K562 (cell line): ENCODE data around the gene MAD1L1. TPM values are rescaled to one million over a fixed set of nuclear protein-coding genes. Genes with fewer than 3 reads are reported as not detected.
A peak's percentile ranks its signal among the peaks of the same experiment; 100 is the strongest.

Experiments used
- ATAC-seq: fragments of 200-7000 bp; cut with Tn5 transposase; 3 replicates; pipeline ENCODE4 v1.9.1; 2020; ENCODE audit warnings: moderate library complexity
- BruUV-seq: library from RNA; stranded (reverse); fragments of 400-500 nt; replicated peaks from 2 replicates; lab custom pipeline; 2021; lab: Mats Ljungman, UMichigan
- CTCF ChIA-PET: fragments of 300-600 bp; formaldehyde crosslinking; extraction: SDS; loops from one replicate; lab custom pipeline; 2021; ENCODE audit warnings: low intra/inter-chr PET ratio; lab: Yijun Ruan, JAX
- POLR2A ChIA-PET: fragments of 300-600, 350-650 bp; sonication (Branson Sonifier 250); formaldehyde crosslinking; extraction: SDS; loops from one replicate; lab custom pipeline; 2021; ENCODE audit warnings: antibody characterized with exemption, inconsistent platforms; lab: Yijun Ruan, JAX
- DNase-seq, 4 experiments: peaks; one replicate each; pipeline versions ENCODE4 v3.0.0 to v3.0.0-alpha.2; 2011 to 2018; ENCODE audit warnings: low spot score in 3 of 4, mixed read lengths in 3 of 4; ENCODE audit errors: extremely low read depth in 1 of 4
- FAIRE-seq: peaks from 2 replicates; lab custom pipeline; 2011; peaks lifted over from hg19 to GRCh38; lab: Jason Lieb, UNC
- H2AFZ ChIP-seq: 2 replicates; pipeline ENCODE4 v1.6.0; 2011; ENCODE audit warnings: low read depth, low read length, control low read depth, inconsistent platforms
- H3K27ac ChIP-seq: fragments of 200-600 bp; 3 replicates; pipeline ENCODE4 v1.8.0; 2011; ENCODE audit warnings: low read depth, mild to moderate bottlenecking, control low read depth, inconsistent platforms, low read length, moderate library complexity, mixed read lengths; ENCODE audit errors: extremely low read depth
- H3K27me3 ChIP-seq, 2 experiments: fragments of 300-600 bp in 1 of 2; 2 replicates in 1 of 2; 3 replicates in 1 of 2; pipeline versions ENCODE4 v1.6.0 to v1.8.0; 2011; ENCODE audit warnings: inconsistent platforms in 2 of 2, low read length in 2 of 2, mild to moderate bottlenecking in 1 of 2, mixed read lengths in 1 of 2, moderate library complexity in 1 of 2; ENCODE audit not compliant: control insufficient read depth in 2 of 2, insufficient read depth in 2 of 2
- H3K36me3 ChIP-seq: fragments of 300-600 bp; 3 replicates; pipeline ENCODE4 v1.8.0; 2011; ENCODE audit warnings: mild to moderate bottlenecking, low read length, inconsistent platforms; ENCODE audit not compliant: control insufficient read depth, insufficient read depth
- H3K4me1 ChIP-seq, 2 experiments: fragments of 200-600 bp in 1 of 2; replicated peaks in 1 of 2; 2 replicates in 1 of 2; 3 replicates in 1 of 2; pipeline versions ENCODE4 v1.5.1 to v1.8.0; 2011; ENCODE audit warnings: inconsistent platforms in 2 of 2, low read length in 2 of 2, mild to moderate bottlenecking in 1 of 2, mixed read lengths in 1 of 2, moderate library complexity in 1 of 2; ENCODE audit not compliant: control insufficient read depth in 2 of 2, insufficient read depth in 2 of 2
- H3K4me2 ChIP-seq: 2 replicates; pipeline ENCODE4 v1.6.1; 2011; ENCODE audit warnings: low read length, control low read depth, inconsistent platforms, mixed read lengths; ENCODE audit not compliant: insufficient read depth
- H3K4me3 ChIP-seq: fragments of 200-600 bp; sonication (generic), shearing (Covaris generic); 2 replicates; pipeline ENCODE4 v1.5.1; 2016; ENCODE audit warnings: control low read depth, inconsistent platforms
- H3K79me2 ChIP-seq: fragments of 200-600 bp; 3 replicates; pipeline ENCODE4 v1.8.0; 2011; ENCODE audit warnings: low read length, inconsistent platforms; ENCODE audit not compliant: control insufficient read depth, insufficient read depth
- H3K9ac ChIP-seq, 2 experiments: 2 replicates each; pipeline versions ENCODE4 v1.6.0 to v1.6.1; 2011; ENCODE audit warnings: low read depth in 2 of 2, low read length in 2 of 2, control low read depth in 1 of 2, inconsistent platforms in 1 of 2, mild to moderate bottlenecking in 1 of 2, mixed read lengths in 1 of 2; ENCODE audit not compliant: insufficient read depth in 1 of 2
- H3K9me1 ChIP-seq: one replicate; pipeline ENCODE4 v1.6.0; 2011; ENCODE audit warnings: inconsistent platforms, mild to moderate bottlenecking, low read length, moderate library complexity; ENCODE audit not compliant: control insufficient read depth, insufficient read depth
- H3K9me3 ChIP-seq: replicated peaks from 2 replicates; pipeline ENCODE4 v1.5.1; 2011; ENCODE audit warnings: low read depth, low read length, inconsistent platforms; ENCODE audit not compliant: control insufficient read depth, insufficient read depth
- H4K20me1 ChIP-seq: replicated peaks from 2 replicates; pipeline ENCODE4 v1.6.1; 2011; ENCODE audit warnings: low read length, inconsistent platforms, mixed read lengths; ENCODE audit not compliant: control insufficient read depth, insufficient read depth
- HMGN3 ChIP-seq: IDR thresholded peaks from 2 replicates; pipeline ENCODE4 v1.6.1; 2011; ENCODE audit warnings: borderline replicate concordance, low read depth, mild to moderate bottlenecking, mixed read lengths, low read length; ENCODE audit not compliant: insufficient read length; ENCODE audit errors: extremely low read depth
- MAZ ChIP-seq, 2 experiments: fragments of 450-650 bp in 1 of 2; sonication (generic) in 1 of 2; formaldehyde crosslinking; IDR thresholded peaks in 1 of 2; conservative IDR thresholded peaks in 1 of 2; 2 replicates each; pipeline versions ENCODE4 v1.4.0 to v1.5.0; 2020; ENCODE audit warnings: mild to moderate bottlenecking in 1 of 2, missing genetic modification reagents in 1 of 2
- ZC3H8 ChIP-seq: fragments of 450-650 bp; IDR thresholded peaks from 2 replicates; pipeline ENCODE4 v1.6.1; 2017
- ZNF436 ChIP-seq: fragments of 250-450, 450-650 bp; sonication (Bioruptor Pico); formaldehyde crosslinking; IDR thresholded peaks from 2 replicates; pipeline ENCODE4 v1.7.0; 2020; ENCODE audit warnings: mild to moderate bottlenecking
- WGBS: fragments of 100-300 bp; shearing (Covaris generic); methylation state at CpG from one replicate; pipeline ENCODE4 v1.1.6; 2016; ENCODE audit warnings: low coverage, mixed read lengths; ENCODE audit not compliant: insufficient coverage; ENCODE audit errors: missing lambda C conversion rate; 5-methylcytosine and 5-hydroxymethylcytosine counted together
- in situ Hi-C: fragments of 300-500 bp; cut with MboI; formaldehyde crosslinking; loops from 4 replicates; pipeline ENCODE4 v1.15.0; 2018; ENCODE audit warnings: inconsistent platforms, mixed read lengths
- intact Hi-C: fragments of 100-400 bp; cut with micrococcal nuclease; formaldehyde crosslinking; loops from 2 replicates; pipeline ENCODE4 v1.14.2; 2022
- polyA plus RNA-seq, 8 experiments: library from polyadenylated mRNA; depleted of rRNA in 4 of 8; stranded (reverse) in 5 of 8; unstranded in 3 of 8; fragments of >200 nt; fragmentation: Nextera tagmentation in 2 of 8; fragmentation: Illumina TruSeq in 1 of 8; extraction: Ambion mirVana in 2 of 8; extraction: Trizol in 1 of 8; gene quantifications; 2 replicates each; pipeline versions ENCODE4 v1.2.1 to v1.2.3, GENCODE V29; 2011 to 2014; ENCODE audit warnings: inconsistent platforms in 1 of 8, missing spikeins in 1 of 8
- total RNA-seq, 7 experiments: library from RNA; depleted of rRNA in 6 of 7; stranded (reverse); fragments of >200 nt in 6 of 7; fragmentation: Illumina TruSeq in 2 of 7; extraction: Trizol in 2 of 7; gene quantifications; 2 replicates each; pipeline versions ENCODE4 v1.2.1 to v1.2.3, GENCODE V29; 2011 to 2021; ENCODE audit warnings: low replicate concordance in 1 of 7
- TF ChIP-seq, protein P1 (sequence below): sonication (generic); formaldehyde crosslinking; IDR thresholded peaks from 2 replicates; pipeline ENCODE4 v1.8.1; 2023; ENCODE audit warnings: mild to moderate bottlenecking, missing genetic modification reagents

The MAD1L1 gene
- total and polyA plus RNA-seq, 9 of the 15 experiments (the other 6 are each of a cell fraction or from before 2014, with no cell fraction given) = 1.7 to 89.7 (median 18.0) TPM

DNA sequence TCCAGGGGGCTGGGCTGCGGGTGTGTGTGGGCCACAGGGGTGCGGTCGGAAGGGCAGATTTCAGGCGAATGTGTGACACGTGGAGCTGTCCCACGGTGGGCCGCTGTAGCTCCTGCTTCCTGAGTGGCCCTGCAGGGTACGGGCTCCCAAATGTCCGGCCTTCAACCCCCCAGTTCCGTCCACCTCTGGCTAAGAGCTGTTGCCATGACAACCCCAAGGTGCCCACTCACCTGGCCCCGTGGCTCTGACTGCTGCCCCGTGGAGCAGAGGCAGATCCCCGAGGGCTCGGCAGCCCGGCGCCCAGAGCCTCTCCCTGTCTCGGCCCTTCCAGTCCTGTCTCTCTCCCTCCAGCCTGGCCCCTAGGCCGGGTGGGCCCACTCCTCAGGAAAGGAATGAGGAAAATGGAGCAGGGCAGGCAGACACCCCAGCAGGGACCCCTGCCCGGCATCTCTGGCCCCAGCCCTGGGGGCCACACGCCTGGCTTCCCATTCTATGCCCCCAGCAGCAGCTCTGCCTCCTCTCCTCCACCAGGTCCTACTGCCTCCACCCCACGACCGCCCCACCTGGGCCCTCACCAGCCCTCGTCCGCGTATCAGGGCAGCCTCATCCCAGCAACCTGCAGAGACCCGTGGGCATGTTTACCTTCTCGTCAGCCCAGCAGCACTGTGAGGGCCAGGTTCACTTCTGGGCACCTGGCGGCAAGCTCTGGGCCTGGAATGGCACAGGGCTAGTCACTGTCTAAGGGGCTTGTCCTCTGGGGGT, 347.1 kb downstream of the MAD1L1 start (continued):
- TF ChIP-seq HMGN3 (no peak), ZNF436 (CRISPR knock-in tag) (no peak), ZC3H8 (no peak)
- TF ChIP-seq, protein P1, sequence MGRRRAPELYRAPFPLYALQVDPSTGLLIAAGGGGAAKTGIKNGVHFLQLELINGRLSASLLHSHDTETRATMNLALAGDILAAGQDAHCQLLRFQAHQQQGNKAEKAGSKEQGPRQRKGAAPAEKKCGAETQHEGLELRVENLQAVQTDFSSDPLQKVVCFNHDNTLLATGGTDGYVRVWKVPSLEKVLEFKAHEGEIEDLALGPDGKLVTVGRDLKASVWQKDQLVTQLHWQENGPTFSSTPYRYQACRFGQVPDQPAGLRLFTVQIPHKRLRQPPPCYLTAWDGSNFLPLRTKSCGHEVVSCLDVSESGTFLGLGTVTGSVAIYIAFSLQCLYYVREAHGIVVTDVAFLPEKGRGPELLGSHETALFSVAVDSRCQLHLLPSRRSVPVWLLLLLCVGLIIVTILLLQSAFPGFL (CRISPR knock-in tag) = no peak

DNA sequence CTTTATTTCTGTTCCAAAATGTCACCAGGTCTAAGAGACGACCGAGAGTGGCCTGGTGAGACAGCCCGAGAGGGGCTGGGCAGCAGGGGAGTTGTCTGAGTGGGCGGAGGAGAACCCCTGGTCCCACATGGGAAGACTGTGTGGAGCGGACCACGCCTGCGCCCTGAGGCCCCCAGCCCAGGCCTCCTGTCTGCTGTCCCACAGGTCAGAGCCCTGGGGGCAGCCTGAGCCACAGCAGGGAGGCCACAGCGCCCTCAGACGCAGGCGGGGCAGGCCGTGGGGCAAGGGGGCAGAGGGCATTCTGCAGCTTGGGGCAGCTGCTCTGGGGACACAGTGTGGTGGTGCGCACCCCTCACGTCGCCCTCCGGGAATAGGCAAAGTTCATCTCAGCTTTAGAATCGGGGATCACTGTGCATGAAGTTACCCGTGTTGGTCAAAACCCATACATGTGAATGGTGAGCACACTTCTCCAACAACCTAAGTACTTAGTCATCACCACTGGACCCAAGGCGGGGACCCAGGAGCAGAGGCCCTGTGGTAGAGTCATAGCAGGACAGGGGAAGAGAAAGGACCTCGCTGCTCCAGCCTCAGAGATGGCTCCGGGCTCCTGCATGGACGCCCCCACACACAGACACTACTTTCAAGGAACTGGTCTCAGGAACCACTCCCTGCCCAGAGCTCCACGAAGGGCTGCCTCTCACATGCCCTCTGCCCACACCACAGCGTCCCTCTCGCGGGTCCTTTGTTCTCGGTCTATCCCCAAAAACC, 348.0 kb downstream of the MAD1L1 start:
- no peak for ATAC-seq
- no peak overlapping the region for H3K4me3 ChIP-seq
- FAIRE-seq = no peak
- no peak overlapping the region for H2AFZ ChIP-seq
- CTCF ChIA-PET = no interaction called here
- peaks cover 17% of the 10 kb centered on the region; the same call in 1 of the 2 replicates for H3K9me3 ChIP-seq
- peak overlapping the region in 1 of 2 experiments; percentile 79; a peak in 2 of 4 replicates for H3K9ac ChIP-seq
- H3K27ac ChIP-seq = peak overlapping the region; percentile 15; the same call in 1 of the 3 replicates
- no peaks in the 10 kb centered on the region for H4K20me1 ChIP-seq
- intact Hi-C loops (no loop called here), in situ Hi-C loops (no loop called here)
- H3K4me1 ChIP-seq = peaks cover 30 to 63% of the 10 kb centered on the region in 2 experiments
- no peaks in the 10 kb centered on the region for H3K27me3 ChIP-seq
- POLR2A ChIA-PET = interaction anchor here (0.6 to 0.7 kb wide), 2 partner anchors 10 to 437 kb away, joined by 3 to 5 read pairs; no protein-coding TSS in a partner anchor
- H3K4me2 ChIP-seq = no peak overlapping the region
- H3K36me3 ChIP-seq = peaks cover 21% of the 10 kb centered on the region; the same call in 2 of the 3 replicates
- no TSS peak for BruUV-seq
- H3K79me2 ChIP-seq = peaks cover 15% of the 10 kb centered on the region; the same call in 1 of the 3 replicates
- H3K9me1 ChIP-seq = no peaks in the 10 kb centered on the region
- WGBS = 82% methylated on average over 19 of the region's 26 CpGs
- DNase-seq = peak in 2 of 4 experiments; percentile 14 to 20
- TF ChIP-seq MAZ (CRISPR knock-in tag; conservative IDR thresholded peaks at IDR 0.05 in 1 of 2, IDR thresholded peaks at IDR 0.05 in 1 of 2) = 0 out of 4 replicates have a peak, but pooled peaks of 1 of the 2 experiments have one; percentile 14
